Activated CD8-positive, alpha-beta memory T cell treated with anti-CD3 and anti-CD28 coated beads, Interleukin-2, amount 50 U/mL, for 24 hours (primary cell): ENCODE results near the gene TSPAN17.
"Not testable (repeated sequence)": the region's sequence is repeated elsewhere in the genome, so short reads cannot be mapped to it uniquely, and the experiment has no call there.

Experiments
- DNase-seq: peaks from one replicate; pipeline ENCODE4 v3.0.0-alpha.2; 2020; ENCODE audit errors: extremely low read depth

Gene TSPAN17

GRCh38 chr5:176679365-176680225, 32.3 kb downstream of the TSPAN17 start:
- DNase-seq: no peak

DNA sequence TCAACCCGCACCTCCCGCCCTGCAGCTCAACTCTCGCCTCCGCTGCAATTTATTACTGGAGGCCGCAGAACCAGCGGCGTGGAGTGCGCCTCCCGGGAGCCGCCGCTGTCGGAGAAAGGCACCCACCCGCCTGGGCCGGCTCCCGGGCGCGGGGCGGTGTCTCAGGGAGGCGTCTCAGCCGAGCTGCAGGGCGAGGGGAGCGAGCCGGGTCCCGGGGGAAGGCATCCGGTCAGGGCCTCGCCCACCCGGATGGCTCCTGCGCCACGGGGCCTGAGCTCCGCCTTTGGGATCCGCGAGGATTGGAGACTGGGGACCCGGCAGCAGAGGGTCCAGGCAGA, 32.9 kb downstream of the TSPAN17 start:
- no peak for DNase-seq

GRCh38 chr5:176682016-176682531, 34.8 kb downstream of the TSPAN17 start:
- DNase-seq: no peak

DNA sequence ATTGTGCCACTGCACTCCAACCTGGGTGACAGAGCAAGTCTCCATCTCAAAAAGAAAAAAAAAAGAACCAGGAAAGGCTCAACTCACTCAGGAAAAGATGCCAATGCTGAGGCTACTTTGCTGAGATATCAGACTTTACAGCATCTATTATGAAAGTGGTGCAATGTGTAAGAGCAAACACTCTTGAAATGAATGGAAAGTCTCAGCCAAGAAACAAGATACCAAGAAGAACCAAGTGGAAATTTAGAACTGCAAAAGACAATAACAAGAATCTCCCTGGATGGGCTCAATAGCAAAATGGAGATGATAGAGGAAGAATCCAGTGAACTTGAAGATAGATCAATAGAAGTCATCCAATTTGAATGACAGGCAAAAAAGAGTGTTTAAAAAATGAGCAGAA, 37.7 kb downstream of the TSPAN17 start:
- no peak for DNase-seq

- DNase-seq: no peak
Measured at GRCh38 chr5:176687247-176687646, 40.0 kb downstream of the TSPAN17 start.

- no peak for DNase-seq
Measured at GRCh38 chr5:176687881-176688280, 40.6 kb downstream of the TSPAN17 start.

DNA sequence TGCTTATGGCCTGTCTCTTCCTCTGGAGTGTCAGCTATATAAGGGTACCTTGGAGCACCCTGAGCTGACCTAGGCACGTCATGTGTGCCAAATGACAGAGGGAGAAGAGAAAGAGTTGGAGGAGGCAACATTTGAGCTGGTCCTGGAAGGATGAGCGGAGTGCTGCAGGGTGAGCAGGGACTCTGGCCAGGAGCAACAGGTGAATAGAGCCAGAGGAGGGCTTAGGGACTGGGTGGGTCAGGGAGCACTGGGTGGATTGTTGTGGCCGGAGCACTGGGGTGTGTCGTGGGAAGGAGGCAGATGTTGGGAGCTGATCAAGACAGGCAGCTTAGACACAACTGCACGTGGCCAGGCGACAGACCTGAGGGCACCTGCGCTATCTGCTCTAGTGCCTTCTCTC, 43.6 kb downstream of the TSPAN17 start:
- no peak for DNase-seq

- DNase-seq: no peak
Measured at GRCh38 chr5:176691524-176691923, 44.2 kb downstream of the TSPAN17 start.

DNA sequence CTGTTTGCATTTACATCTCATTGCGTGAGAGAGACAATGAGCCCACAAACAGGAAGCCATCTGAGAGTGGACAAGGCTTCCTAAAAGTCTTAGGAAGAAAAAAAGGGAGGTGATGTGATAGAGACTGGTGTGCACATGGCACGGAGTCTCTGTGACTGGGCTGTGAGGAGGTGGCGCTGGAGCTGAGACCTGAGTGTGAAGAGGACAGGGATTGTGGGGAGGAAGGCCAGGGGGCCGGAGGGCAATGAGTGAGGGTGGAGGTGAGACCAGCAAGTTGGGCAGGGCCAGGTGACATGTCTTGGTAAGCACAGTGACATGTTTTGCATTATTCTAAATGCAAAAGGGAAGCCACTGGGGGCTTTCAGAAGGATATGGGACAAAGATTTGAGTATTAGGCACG, 45.0 kb downstream of the TSPAN17 start:
- DNase-seq: no peak

GRCh38 chr5:176692839-176693476, 45.7 kb downstream of the TSPAN17 start:
- DNase-seq: no peak

DNA sequence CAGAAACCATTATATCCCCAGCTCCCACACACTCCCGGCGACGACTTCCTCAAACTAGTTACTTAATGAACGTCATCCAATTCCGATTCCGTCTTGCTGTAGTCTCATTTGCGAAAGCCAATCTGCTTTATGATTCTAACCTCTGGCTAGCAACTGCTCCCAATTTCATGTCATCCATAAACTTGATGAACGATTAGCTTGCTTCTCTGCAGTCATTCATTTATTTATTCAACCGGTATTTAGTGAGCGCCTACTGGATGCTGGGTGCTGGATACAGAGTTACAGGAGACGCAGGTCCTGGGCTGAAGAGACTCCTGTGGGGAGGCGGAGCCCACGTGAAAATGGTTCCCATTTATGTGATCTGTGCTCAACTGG, 46.2 kb downstream of the TSPAN17 start:
- no peak for DNase-seq

DNA sequence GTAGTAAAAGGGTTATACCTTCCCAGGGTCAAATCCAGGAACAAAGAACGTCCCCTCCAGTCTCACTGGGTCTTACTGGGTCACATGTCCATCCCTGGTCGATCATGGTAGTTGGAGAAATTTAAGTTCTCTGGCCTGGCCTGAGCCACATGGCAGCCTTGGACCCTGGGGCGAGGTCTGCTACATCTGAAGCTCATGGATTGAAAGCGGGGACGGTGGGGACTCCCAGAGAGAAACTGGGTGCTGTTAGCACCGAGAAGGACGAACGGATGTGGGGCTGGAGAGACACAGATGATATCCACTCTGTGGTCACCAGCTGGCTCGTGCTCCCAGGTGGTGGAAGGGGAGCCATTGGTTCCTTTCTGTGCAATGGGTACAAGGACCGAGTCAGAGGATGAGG, 46.9 kb downstream of the TSPAN17 start:
- DNase-seq: no peak

GRCh38 chr5:176694631-176695030, 47.3 kb downstream of the TSPAN17 start:
- no peak for DNase-seq

DNA sequence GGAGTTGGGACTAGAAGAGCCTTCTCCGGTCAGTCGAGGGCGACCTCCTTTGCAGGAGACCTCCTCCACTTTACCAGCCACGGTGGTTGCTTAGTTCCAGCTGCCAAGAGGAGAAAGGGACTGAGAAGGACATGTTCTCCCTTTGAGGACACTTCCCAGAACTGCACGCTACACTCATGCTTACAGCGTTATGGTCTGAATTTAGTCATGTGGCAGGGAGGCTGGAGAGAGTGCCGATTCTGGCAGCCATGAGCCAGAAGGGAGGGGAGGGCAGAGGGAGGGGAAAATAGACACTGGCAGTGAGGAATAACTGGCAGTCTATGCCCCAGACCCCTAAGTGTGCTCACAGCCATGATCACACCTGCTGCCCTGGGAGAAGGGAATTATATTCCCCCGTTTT, 47.8 kb downstream of the TSPAN17 start:
- no peak for DNase-seq

GRCh38 chr5:176697267-176697933, 50.1 kb downstream of the TSPAN17 start:
- no peak for DNase-seq

DNA sequence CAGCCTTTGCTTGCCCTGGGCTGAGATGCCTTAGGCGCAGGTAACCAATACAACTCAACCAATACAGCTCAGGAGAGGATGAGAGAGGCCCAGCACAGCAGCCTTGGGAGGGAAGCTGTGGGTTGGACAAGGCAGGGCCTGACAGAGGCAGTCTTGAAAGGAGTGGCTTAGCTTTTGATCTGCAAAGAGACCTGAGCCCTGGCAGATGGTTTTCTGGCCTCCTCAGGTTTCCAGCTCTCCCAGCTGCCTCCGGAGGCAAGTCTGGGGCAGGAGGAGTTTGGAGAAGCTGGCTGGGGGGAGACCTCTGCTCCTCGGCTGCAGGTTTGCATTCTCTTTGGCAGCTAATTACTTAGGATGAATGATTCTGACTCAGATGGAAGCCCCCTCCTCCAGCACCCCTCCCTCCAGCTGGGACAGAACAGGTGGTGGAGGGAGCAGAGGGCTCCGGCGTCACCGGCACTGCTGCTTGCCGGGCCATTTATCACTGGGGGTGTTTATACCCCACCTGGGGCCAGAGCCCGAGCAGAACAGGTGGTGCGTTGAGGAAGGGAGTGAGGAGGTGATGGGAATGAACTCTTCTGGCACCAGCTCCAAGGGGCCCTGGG, 50.8 kb downstream of the TSPAN17 start:
- DNase-seq: no peak

DNA sequence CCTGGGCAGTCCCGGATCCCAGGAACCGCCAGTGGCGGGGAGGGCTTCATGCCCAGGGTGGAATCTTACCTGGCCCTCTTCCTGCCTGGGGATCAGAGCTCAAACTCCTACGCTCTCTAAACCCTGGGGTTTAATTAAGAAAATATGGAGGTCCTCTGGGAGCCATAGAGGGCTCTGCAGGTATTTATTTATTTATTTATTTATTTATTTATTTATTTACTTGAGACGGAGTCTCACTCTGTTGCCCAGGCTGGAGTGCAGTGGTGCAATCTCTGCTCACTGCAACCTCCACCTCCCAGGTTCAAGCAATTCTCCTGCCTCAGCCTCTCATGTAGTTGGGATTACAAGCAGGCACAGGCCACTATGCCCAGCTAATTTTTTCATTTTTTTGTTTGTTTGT, 52.2 kb downstream of the TSPAN17 start:
- not testable (repeated sequence) for DNase-seq

DNA sequence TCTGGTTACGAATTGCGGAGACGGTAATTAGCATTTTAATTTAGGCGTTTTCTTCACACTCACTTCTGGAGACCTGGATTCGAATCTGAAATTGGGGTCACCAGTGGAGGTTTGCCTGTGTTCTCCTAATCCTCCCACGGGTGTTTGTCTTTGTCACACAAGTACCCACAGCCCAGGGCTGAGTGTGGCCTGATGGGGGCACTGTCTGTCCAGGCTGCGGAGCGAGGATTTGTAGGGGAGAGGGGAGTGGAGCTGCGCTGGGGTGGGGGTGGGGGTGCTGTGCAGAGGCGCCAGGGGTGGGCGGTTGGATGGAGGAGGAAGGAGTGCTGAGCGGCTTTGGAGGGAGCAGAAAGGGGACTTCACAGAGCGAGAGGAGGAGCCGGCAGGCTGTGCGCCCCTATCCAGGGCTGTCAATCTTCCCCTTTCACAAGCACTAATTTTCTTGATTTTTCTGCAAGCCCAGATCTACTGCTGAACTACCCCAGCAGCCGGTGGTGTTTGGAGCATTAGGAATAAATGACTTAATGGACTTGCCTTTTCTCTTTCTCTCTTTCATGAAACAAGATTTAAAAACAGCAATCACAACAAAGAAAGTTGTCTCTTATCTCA, 53.1 kb downstream of the TSPAN17 start:
- DNase-seq: no peak

DNA sequence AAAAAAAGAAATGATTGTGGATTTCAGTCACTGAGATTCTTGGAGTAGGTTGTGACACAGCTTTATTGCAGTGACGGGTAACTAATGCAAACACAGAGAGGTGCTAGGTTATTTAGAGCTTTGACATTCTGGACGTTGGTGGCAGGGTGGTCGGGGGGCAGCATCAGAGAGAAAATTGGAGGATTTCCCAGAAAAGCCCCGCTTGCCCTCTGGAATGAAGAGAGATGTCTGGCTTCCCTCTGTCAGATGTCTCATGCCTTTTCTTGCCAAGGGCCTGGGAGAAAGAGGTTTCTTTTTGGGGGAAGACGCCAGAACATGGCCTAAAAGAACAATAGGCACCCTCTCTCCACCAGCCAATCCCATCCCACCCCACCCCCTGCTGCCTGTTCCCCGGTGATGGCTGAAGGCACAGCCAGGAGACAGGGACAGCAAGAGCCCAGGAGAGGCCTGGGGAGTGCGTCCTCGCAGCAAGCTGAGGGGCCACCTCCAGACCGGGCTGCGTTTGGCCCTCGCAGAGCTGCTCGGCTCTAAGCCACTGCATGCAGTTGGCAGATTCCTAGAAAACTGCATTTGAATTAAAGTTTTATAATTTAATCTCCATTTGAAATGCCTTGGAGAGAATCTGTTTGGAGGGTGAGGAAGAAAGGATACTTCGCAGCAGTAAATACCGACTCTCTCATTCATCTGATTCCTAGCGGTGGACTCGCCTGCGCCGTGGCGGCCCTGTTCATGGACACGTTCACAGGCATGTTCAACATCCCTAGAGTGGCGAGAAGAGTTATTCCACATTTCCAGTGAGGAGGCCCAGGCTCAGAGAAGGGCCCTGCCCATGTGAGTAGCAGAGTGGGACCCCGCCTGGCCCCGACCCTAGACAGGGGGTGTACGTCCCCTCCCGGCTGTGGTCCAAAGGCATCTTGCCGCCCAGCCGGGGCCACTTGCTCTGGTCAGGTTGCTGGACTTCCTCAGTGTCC, 55.7 kb downstream of the TSPAN17 start:
- no peak for DNase-seq

DNA sequence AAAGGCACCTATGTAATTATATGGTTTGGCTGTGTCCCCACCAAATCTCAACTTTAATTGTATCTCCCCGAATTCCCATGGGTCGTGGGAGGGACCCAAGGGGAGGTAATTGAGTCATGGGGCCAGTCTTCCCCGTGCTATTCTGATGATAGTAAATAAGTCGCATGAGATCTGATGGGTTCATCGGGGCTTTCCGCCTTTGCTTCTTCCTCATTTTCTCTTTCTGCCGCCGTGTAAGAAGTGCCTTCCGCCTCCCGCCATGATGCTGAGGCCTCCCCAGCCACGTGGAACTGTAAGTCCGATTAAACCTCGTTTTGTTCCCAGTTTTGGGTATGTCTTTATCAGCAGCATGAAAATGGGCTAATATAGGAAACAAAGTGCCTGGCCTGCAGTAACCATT, 56.6 kb downstream of the TSPAN17 start:
- DNase-seq: no peak

DNA sequence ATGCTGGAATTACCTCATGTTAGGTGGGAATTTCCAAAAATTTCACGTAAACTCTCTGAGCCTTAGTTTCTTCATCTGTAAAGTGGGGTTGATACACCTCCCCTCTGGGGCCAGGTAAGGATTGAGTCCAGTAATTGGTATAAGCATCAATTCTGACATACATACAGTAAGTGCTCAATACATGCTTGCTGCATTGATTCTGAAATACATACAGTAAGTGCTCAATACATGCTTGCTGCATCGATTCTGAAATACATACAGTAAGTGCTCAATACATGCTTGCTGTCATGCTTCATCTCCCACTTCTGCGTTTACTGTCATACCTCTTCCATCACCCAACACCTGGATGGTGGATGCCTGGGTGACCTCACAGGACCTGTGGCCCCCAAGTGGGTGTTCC, 57.1 kb downstream of the TSPAN17 start:
- DNase-seq: no peak
